DND-41 (cell line): ENCODE data around the gene RPL26.

ENCODE experiments used
- ATAC-seq: fragments of 200-7000 bp; cut with Tn5 transposase; 3 replicates; pipeline ENCODE4 v1.9.1; 2021; ENCODE audit warnings: low read depth; ENCODE audit not compliant: insufficient read depth
- DNase-seq: peaks from one replicate; pipeline ENCODE4 v3.0.0-alpha.2; 2020
- H2AFZ ChIP-seq: 2 replicates; pipeline ENCODE4 v1.6.0; 2012; ENCODE audit warnings: low read depth, low read length
- H3K27ac ChIP-seq: 2 replicates; pipeline ENCODE4 v1.5.1; 2012; ENCODE audit warnings: low read length, inconsistent platforms
- H3K27me3 ChIP-seq: fragments of 200-600 bp; sonication (generic); 2 replicates; pipeline ENCODE4 v1.6.0; 2012; ENCODE audit warnings: low read length, mild to moderate bottlenecking, inconsistent platforms; ENCODE audit not compliant: insufficient read depth, poor library complexity
- H3K36me3 ChIP-seq: 2 replicates; pipeline ENCODE4 v1.5.1; 2012; ENCODE audit warnings: low read length, inconsistent platforms; ENCODE audit not compliant: insufficient read depth
- H3K4me1 ChIP-seq: 2 replicates; pipeline ENCODE4 v1.5.1; 2012; ENCODE audit warnings: mild to moderate bottlenecking, low read length; ENCODE audit not compliant: insufficient read depth
- H3K4me2 ChIP-seq: 2 replicates; pipeline ENCODE4 v1.6.0; 2012; ENCODE audit warnings: mild to moderate bottlenecking, moderate library complexity, low read length, inconsistent platforms; ENCODE audit not compliant: insufficient read depth
- H3K4me3 ChIP-seq, 2 experiments: fragments of 200-600 bp in 1 of 2; shearing (Covaris generic) in 1 of 2; 2 replicates each; pipeline ENCODE4 v1.5.1; 2012 to 2016; ENCODE audit warnings: inconsistent platforms in 2 of 2, low read length in 2 of 2, mild to moderate bottlenecking in 2 of 2, low read depth in 1 of 2, moderate library complexity in 1 of 2
- H3K79me2 ChIP-seq: 2 replicates; pipeline ENCODE4 v1.6.0; 2012; ENCODE audit warnings: low read length, inconsistent platforms; ENCODE audit not compliant: insufficient read depth
- H3K9ac ChIP-seq: 2 replicates; pipeline ENCODE4 v1.6.0; 2012; ENCODE audit warnings: low read depth, mild to moderate bottlenecking, inconsistent platforms, low read length, moderate library complexity
- H3K9me3 ChIP-seq: 2 replicates; pipeline ENCODE4 v1.5.1; 2012; ENCODE audit warnings: low read length, moderate library complexity, mild to moderate bottlenecking, inconsistent platforms; ENCODE audit not compliant: insufficient read depth, severe bottlenecking
- H4K20me1 ChIP-seq: 2 replicates; pipeline ENCODE4 v1.6.0; 2012; ENCODE audit warnings: low read length; ENCODE audit not compliant: insufficient read depth
- CTCF ChIP-seq: IDR thresholded peaks from 2 replicates; pipeline ENCODE4 v1.5.1; 2012; ENCODE audit warnings: borderline replicate concordance, low read length, moderate library complexity, mild to moderate bottlenecking; ENCODE audit not compliant: poor library complexity, severe bottlenecking; ENCODE audit errors: extremely low read depth
- EZH2 ChIP-seq: IDR thresholded peaks from 3 replicates; pipeline ENCODE4 v1.6.1; 2012; ENCODE audit warnings: borderline replicate concordance, low read depth, mild to moderate bottlenecking, moderate library complexity, low read length, inconsistent platforms; ENCODE audit not compliant: severe bottlenecking

RPL26 gene

GRCh38 chr17:8383143-8383822 is at the start of gene RPL26:
TSS of gene RPL26 (minus strand) at chr17:8383193. CDS start at chr17:8382310, 883 bp downstream.
- Histone ChIP-seq H3K4me3 (peak within 1 kb of the TSS; percentile 94 to 97), H3K79me2 (peaks cover 61% of the 10 kb centered on the region), H2AFZ (peak within 1 kb of the TSS; percentile 97), H3K9ac (peak within 1 kb of the TSS; percentile 93), H4K20me1 (peaks cover 32% of the 10 kb centered on the region), H3K9me3 (no peaks in the 10 kb centered on the region), H3K4me1 (peaks cover 66% of the 10 kb centered on the region), H3K4me2 (peak within 1 kb of the TSS; percentile 91), H3K27me3 (no peaks in the 10 kb centered on the region), H3K27ac (peak within 1 kb of the TSS; percentile 91), H3K36me3 (peaks cover 39% of the 10 kb centered on the region)
- TF ChIP-seq EZH2 (no peak), CTCF (peak; percentile 89)
- ATAC-seq = peak; percentile 89
- peak; percentile 97 for DNase-seq

DNA sequence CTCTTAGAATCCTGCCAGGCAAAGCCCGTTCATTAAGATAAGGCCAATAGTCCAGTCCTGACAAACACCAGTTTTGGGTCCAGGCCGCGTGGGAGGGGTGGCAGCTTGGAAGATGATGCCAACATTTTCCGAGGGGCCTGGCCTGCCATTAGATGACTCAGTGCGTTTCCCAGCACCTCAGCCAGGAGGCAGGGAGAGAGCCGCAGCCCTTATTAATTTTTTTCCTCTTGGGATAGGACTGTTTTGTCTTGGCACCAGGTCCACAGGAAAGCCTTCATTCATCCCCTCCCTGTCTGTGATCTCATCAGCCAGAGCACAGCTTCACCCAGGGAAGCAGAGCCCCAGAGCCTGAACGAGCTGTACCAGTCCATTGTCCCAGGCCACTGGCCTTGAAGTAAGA is 48.0 kb upstream of the RPL26 start:
- Histone ChIP-seq H3K9me3 (no peaks in the 10 kb centered on the region), H3K36me3 (no peaks in the 10 kb centered on the region), H3K27ac (no peak overlapping the region), H3K9ac (no peak overlapping the region), H3K4me1 (peaks cover 6% of the 10 kb centered on the region), H3K4me3 (no peak overlapping the region), H3K79me2 (peaks cover 2% of the 10 kb centered on the region), H4K20me1 (no peaks in the 10 kb centered on the region), H3K4me2 (no peak overlapping the region), H2AFZ (no peak overlapping the region), H3K27me3 (no peaks in the 10 kb centered on the region)
- ATAC-seq (no peak), DNase-seq (no peak)
- TF ChIP-seq EZH2 = no peak
- TF ChIP-seq CTCF = no peak

DNA sequence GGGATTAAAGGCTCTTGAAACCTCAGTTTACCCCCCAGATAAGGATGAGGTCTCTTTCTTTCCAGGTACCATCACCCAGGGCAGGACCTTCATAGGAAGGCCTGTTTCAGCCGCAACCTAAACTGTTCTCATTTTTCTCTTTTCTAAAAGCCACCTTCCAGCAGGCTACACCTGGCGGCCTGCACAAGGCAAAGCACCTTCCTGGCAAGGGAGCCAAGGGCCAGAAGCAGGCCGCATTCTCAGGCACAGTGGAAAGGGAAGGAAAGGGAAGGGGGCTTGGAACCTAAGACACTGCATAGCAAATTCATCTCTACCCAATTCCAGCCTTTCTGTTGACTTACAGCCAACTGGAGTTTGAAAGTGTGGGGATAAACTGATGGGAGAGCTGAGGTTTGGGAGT is 43.8 kb upstream of the RPL26 start:
- H3K27me3 ChIP-seq = peaks cover 1% of the 10 kb centered on the region
- H4K20me1 ChIP-seq = no peaks in the 10 kb centered on the region
- no peaks in the 10 kb centered on the region for H3K79me2 ChIP-seq
- no peaks in the 10 kb centered on the region for H3K9me3 ChIP-seq
- H3K9ac ChIP-seq = no peak overlapping the region
- no peak overlapping the region for H2AFZ ChIP-seq
- no peak for ATAC-seq
- TF ChIP-seq EZH2 (no peak), CTCF (no peak)
- no peaks in the 10 kb centered on the region for H3K4me1 ChIP-seq
- H3K4me2 ChIP-seq = no peak overlapping the region
- no peak overlapping the region for H3K4me3 ChIP-seq
- DNase-seq = no peak
- H3K27ac ChIP-seq = no peak overlapping the region
- no peaks in the 10 kb centered on the region for H3K36me3 ChIP-seq
